ENCODE data around the gene NOC4L.
A peak's percentile ranks its signal among the peaks of the same experiment; 100 is the strongest.
"Not testable (repeated sequence)": the region's sequence is repeated elsewhere in the genome, so short reads cannot be mapped to it uniquely, and the experiment has no call there.

The NOC4L gene

GRCh38 chr12:132144115-132144809 lies at the start of gene NOC4L, which contains the start of gene DDX51:
TSS of gene NOC4L (plus strand) at chr12:132144457. CDS start at chr12:132144489, 32 bp downstream.
TSS of gene DDX51 (minus strand) at chr12:132144319. CDS start at chr12:132144296, 23 bp downstream.
- DNase-seq = peak; percentile 87

GRCh38 chr12:132095520-132096409 lies 48.5 kb upstream of the NOC4L start:
- DNase-seq = no peak

- no peak for DNase-seq
Observed at GRCh38 chr12:132099739-132100138, 44.5 kb upstream of the NOC4L start.

GRCh38 chr12:132100306-132101065 lies 43.8 kb upstream of the NOC4L start:
- no peak for DNase-seq

GRCh38 chr12:132102297-132102696 lies 42.0 kb upstream of the NOC4L start:
- DNase-seq = no peak

GRCh38 chr12:132103072-132103471 lies 41.2 kb upstream of the NOC4L start:
- DNase-seq = not testable (repeated sequence)

- DNase-seq = no peak
Observed at GRCh38 chr12:132103542-132104308, 40.5 kb upstream of the NOC4L start.

- DNase-seq = no peak
Observed at GRCh38 chr12:132105467-132105866, 38.8 kb upstream of the NOC4L start.

- peak; percentile 8 for DNase-seq
Observed at GRCh38 chr12:132106921-132107320, 37.3 kb upstream of the NOC4L start.

GRCh38 chr12:132108211-132108832 lies 35.9 kb upstream of the NOC4L start:
- no peak for DNase-seq

- no peak for DNase-seq
Observed at GRCh38 chr12:132109741-132110140, 34.5 kb upstream of the NOC4L start.

GRCh38 chr12:132110677-132111076 lies 33.6 kb upstream of the NOC4L start:
- no peak for DNase-seq

- DNase-seq = no peak
Observed at GRCh38 chr12:132111654-132112304, 32.5 kb upstream of the NOC4L start.

GRCh38 chr12:132114667-132115066 lies 29.6 kb upstream of the NOC4L start:
- no peak for DNase-seq

GRCh38 chr12:132115500-132115899 lies 28.8 kb upstream of the NOC4L start:
- no peak for DNase-seq

- no peak for DNase-seq
Observed at GRCh38 chr12:132116709-132117557, 27.3 kb upstream of the NOC4L start.

GRCh38 chr12:132117558-132117875 lies 26.7 kb upstream of the NOC4L start:
- no peak for DNase-seq

- no peak for DNase-seq
Observed at GRCh38 chr12:132118876-132119275, 25.4 kb upstream of the NOC4L start.

GRCh38 chr12:132121283-132121682 lies 23.0 kb upstream of the NOC4L start:
- DNase-seq = no peak

GRCh38 chr12:132123970-132124765 lies 20.1 kb upstream of the NOC4L start:
- DNase-seq = no peak
